Prostate gland (tissue), 2 donors: ENCODE measurements around the gene CREB3L1. TPM values are rescaled to one million over a fixed set of nuclear protein-coding genes. Genes with fewer than 3 reads are reported as not detected.

ENCODE experiments used
- DNase-seq: peaks from one replicate; pipeline ENCODE4 v3.0.0-alpha.2; 2019; ENCODE audit warnings: low spot score
- H3K27ac ChIP-seq, 2 donors: fragments of 200-600 bp; sonication (generic); 2 replicates each; pipeline ENCODE4 v1.5.1; 2017 to 2019
- H3K27me3 ChIP-seq: fragments of 200-600 bp; sonication (generic); replicated peaks from 2 replicates; pipeline ENCODE4 v1.5.1; 2019; ENCODE audit not compliant: insufficient read depth
- H3K36me3 ChIP-seq, 2 donors: fragments of 200-600 bp; sonication (generic); 1 replicate in 1 of 2; 2 replicates in 1 of 2; pipeline versions ENCODE4 v1.5.1 to v1.8.1; 2017 to 2019
- H3K4me1 ChIP-seq: fragments of 200-600 bp; sonication (generic); replicated peaks from 2 replicates; pipeline ENCODE4 v1.5.1; 2019
- H3K4me3 ChIP-seq, 2 donors: fragments of 200-600 bp; sonication (generic); 2 replicates each; pipeline ENCODE4 v1.5.1; 2017 to 2019
- H3K9me3 ChIP-seq: fragments of 200-600 bp; sonication (generic); 2 replicates; pipeline ENCODE4 v1.5.1; 2017
- CTCF ChIP-seq, 4 experiments: fragments of 200-600 bp in 2 of 4; fragments of 450-650 bp in 2 of 4; sonication (generic) in 2 of 4; IDR thresholded peaks; 1 replicate in 3 of 4; 2 replicates in 1 of 4; pipeline ENCODE4 v1.5.1; 2016 to 2019; ENCODE audit warnings: antibody characterized with exemption in 4 of 4, mild to moderate bottlenecking in 2 of 4, moderate library complexity in 2 of 4
- POLR2A ChIP-seq: fragments of 450-650 bp; IDR thresholded peaks from one replicate; pipeline ENCODE4 v1.6.1; 2016; ENCODE audit warnings: antibody characterized with exemption, mild to moderate bottlenecking
- POLR2AphosphoS5 ChIP-seq: sonication (generic); formaldehyde crosslinking; IDR thresholded peaks from one replicate; pipeline ENCODE4 v1.6.1; 2017; ENCODE audit warnings: antibody characterized with exemption
- WGBS: methylation state at CpG from one replicate; pipeline ENCODE4 v1.1.5; 2018; 5-methylcytosine and 5-hydroxymethylcytosine counted together
- intact Hi-C: fragments of 100-400 bp; cut with DNase I; formaldehyde crosslinking; loops from one replicate; pipeline ENCODE4 v1.14.2; 2022
- total RNA-seq, 2 donors: library from RNA; depleted of rRNA; stranded (reverse); fragments of >200 nt; gene quantifications; one replicate each; pipeline ENCODE4 v1.1.0, GENCODE V29; 2016

The CREB3L1 gene
- total RNA-seq, 2 donors from 2014 or later = 41.0 to 47.0 TPM

DNA sequence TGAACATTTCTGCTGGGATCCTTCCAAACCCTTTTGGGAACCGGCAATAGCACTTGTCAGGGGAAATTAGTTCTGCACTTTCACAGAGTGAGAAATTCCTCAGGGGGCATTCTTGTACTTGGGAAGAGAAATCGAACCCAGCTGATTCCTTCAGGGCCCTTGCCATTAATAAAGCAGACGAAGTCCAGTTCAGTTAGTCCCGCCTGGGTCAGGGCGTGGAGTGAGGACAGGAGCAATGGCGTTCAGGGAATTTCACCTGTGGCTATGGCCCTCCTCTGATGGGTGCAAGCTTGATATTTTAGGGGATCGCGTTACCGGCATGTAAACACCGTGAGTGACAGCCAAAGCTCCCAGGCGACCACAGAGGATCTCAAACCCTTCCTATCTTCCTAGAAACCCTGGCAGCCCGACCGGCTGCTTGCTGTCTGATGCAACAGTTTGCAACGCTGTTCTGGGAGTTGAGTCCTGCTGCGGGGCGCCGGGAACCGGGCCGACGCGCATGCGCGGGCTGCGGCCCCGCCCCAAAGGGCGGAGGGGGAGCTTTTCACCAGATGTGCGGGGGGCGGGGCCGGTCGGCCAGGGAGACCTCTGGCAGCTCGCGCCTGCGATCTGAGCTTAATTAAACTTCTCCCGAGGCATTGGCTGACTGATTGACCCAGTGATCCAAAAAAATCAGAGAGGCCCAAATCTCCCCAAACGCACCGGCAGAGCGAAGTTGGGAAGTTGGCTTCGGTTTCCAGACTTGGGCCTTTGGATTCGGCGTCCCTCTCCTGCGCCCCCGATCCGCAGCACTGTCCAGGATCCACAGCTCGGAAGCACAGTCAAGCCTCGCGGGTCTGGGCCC, 34.3 kb upstream of the CREB3L1 start:
- 2% methylated on average over 46 of the region's 46 CpGs for WGBS
- Histone ChIP-seq H3K4me1 (peaks cover 6% of the 10 kb centered on the region), H3K36me3 (no peaks in the 10 kb centered on the region), H3K9me3 (no peaks in the 10 kb centered on the region), H3K4me3 (peak overlapping the region; percentile 26 to 36), H3K27ac (peak overlapping the region; percentile 66 to 73), H3K27me3 (no peaks in the 10 kb centered on the region)
- intact Hi-C loops = loop anchor here (2.0 to 5.0 kb wide), 2 partner anchors 34 to 128 kb away; partner anchors contain the start of gene CREB3L1
- TF ChIP-seq POLR2A (peak; percentile 78), POLR2AphosphoS5 (peak; percentile 93), CTCF (IDR thresholded peaks at IDR 0.05) (no peak)
- peak; percentile 89 for DNase-seq

GRCh38 chr11:46243796-46244109, 33.7 kb upstream of the CREB3L1 start:
- no peaks in the 10 kb centered on the region for H3K27me3 ChIP-seq
- 25% methylated on average over 8 of the region's 8 CpGs for WGBS
- no peaks in the 10 kb centered on the region for H3K36me3 ChIP-seq
- no peak for DNase-seq
- peaks cover 3% of the 10 kb centered on the region for H3K4me1 ChIP-seq
- TF ChIP-seq POLR2A (no peak), CTCF (IDR thresholded peaks at IDR 0.05) (no peak), POLR2AphosphoS5 (no peak)
- H3K9me3 ChIP-seq = no peaks in the 10 kb centered on the region
- intact Hi-C loops = loop anchor here (2.0 to 5.0 kb wide), 2 partner anchors 34 to 129 kb away; partner anchors contain the start of gene CREB3L1
- peak overlapping the region; percentile 26 to 36 for H3K4me3 ChIP-seq
- H3K27ac ChIP-seq = peak overlapping the region; percentile 66 to 73

- H3K27ac ChIP-seq = no peak overlapping the region
- TF ChIP-seq POLR2AphosphoS5 (no peak), CTCF (IDR thresholded peaks at IDR 0.05) (no peak), POLR2A (no peak)
- H3K36me3 ChIP-seq = no peaks in the 10 kb centered on the region
- DNase-seq = no peak
- H3K4me3 ChIP-seq = no peak overlapping the region
- 83% methylated on average over 1 of the region's 1 CpG for WGBS
- H3K4me1 ChIP-seq = no peaks in the 10 kb centered on the region
- H3K9me3 ChIP-seq = no peaks in the 10 kb centered on the region
- no peaks in the 10 kb centered on the region for H3K27me3 ChIP-seq
- intact Hi-C loops = no loop called here
These were observed 30.9 kb upstream of the CREB3L1 start for GRCh38 chr11:46246521-46246920.

GRCh38 chr11:46247090-46247489, 30.4 kb upstream of the CREB3L1 start:
- Histone ChIP-seq H3K36me3 (no peaks in the 10 kb centered on the region), H3K27ac (no peak overlapping the region), H3K4me3 (no peak overlapping the region), H3K27me3 (no peaks in the 10 kb centered on the region), H3K4me1 (no peaks in the 10 kb centered on the region), H3K9me3 (no peaks in the 10 kb centered on the region)
- intact Hi-C loops = no loop called here
- WGBS = 85% methylated on average over 9 of the region's 9 CpGs
- TF ChIP-seq POLR2A (no peak), POLR2AphosphoS5 (no peak), CTCF (IDR thresholded peaks at IDR 0.05) (no peak)
- DNase-seq = no peak

DNA sequence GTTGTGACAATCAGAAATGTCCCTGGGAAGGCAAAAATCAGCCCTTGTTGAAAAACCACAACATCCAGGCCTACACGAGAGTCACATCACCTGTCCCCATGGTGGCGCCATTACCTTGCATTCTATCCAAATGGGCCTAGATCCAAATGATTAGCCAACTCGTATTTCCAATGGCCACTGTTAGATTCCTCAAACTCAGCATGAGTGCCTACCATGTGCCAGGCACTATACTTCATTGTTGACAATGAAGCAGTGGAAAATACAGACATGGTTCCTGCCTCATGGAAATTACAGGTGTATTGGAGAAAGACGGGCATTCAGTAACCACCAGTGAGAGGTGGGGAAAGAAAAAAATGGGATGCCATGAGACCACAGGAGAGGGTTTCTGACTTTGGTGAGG, 29.8 kb upstream of the CREB3L1 start:
- Histone ChIP-seq H3K4me1 (no peaks in the 10 kb centered on the region), H3K27ac (no peak overlapping the region), H3K36me3 (no peaks in the 10 kb centered on the region), H3K4me3 (no peak overlapping the region), H3K27me3 (no peaks in the 10 kb centered on the region), H3K9me3 (no peaks in the 10 kb centered on the region)
- peak in 3 of 4 experiments; percentile 71 to 81 (median 73) for TF ChIP-seq CTCF (IDR thresholded peaks at IDR 0.05)
- TF ChIP-seq POLR2AphosphoS5 = peak; percentile 91
- TF ChIP-seq POLR2A = no peak
- WGBS = 48% methylated on average over 4 of the region's 4 CpGs
- intact Hi-C loops = no loop called here
- peak; percentile 78 for DNase-seq
